Measurements from ENCODE around the gene ABTB2. TPM values are rescaled to one million over a fixed set of nuclear protein-coding genes. Genes with fewer than 3 reads are reported as not detected.
A peak's percentile ranks its signal among the peaks of the same experiment; 100 is the strongest.

Gene ABTB2
- total and polyA plus RNA-seq, 9 of the 15 experiments (the other 6 are each of a cell fraction or from before 2014, with no cell fraction given): 0.03 to 0.18 (median 0.12) TPM; not detected in 2

GRCh38 chr11:34105079-34105956 lies 252.5 kb downstream of the ABTB2 start, which contains the start of gene NAT10 (continued):
- 0 out of 2 replicates have a peak, but pooled peaks have one; percentile 68 for TF ChIP-seq HOXB6 (CRISPR knock-in tag; IDR thresholded peaks at IDR 0.05; ENCODE audit: borderline replicate concordance)
- TF ChIP-seq, protein P1, sequence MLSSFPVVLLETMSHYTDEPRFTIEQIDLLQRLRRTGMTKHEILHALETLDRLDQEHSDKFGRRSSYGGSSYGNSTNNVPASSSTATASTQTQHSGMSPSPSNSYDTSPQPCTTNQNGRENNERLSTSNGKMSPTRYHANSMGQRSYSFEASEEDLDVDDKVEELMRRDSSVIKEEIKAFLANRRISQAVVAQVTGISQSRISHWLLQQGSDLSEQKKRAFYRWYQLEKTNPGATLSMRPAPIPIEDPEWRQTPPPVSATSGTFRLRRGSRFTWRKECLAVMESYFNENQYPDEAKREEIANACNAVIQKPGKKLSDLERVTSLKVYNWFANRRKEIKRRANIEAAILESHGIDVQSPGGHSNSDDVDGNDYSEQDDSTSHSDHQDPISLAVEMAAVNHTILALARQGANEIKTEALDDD (IDR thresholded peaks at IDR 0.05): peak; percentile 57; the same call in 1 of the 2 replicates
- TF ChIP-seq POLR3G (IDR thresholded peaks at IDR 0.05; ENCODE audit: extremely low read depth, insufficient read length, insufficient replicate concordance): no peak
- TF ChIP-seq ZNF324 (CRISPR knock-in tag; IDR thresholded peaks at IDR 0.05): 0 out of 2 replicates have a peak, but pooled peaks have one; percentile 59
- TF ChIP-seq SAP30 (IDR thresholded peaks at IDR 0.05; ENCODE audit: borderline replicate concordance, insufficient read depth, low read depth, low read length, poor library complexity, severe bottlenecking): peak; percentile 98
- TF ChIP-seq, protein P2, sequence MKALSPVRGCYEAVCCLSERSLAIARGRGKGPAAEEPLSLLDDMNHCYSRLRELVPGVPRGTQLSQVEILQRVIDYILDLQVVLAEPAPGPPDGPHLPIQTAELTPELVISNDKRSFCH (CRISPR knock-in tag; IDR thresholded peaks at IDR 0.05): no peak
- TF ChIP-seq, protein P2 (tag; IDR thresholded peaks at IDR 0.05): peak; percentile 78; the same call in 1 of the 2 replicates
- TF ChIP-seq SMAD4 (CRISPR knock-in tag; conservative IDR thresholded peaks at IDR 0.05): peak; percentile 75
- TF ChIP-seq, protein P3, sequence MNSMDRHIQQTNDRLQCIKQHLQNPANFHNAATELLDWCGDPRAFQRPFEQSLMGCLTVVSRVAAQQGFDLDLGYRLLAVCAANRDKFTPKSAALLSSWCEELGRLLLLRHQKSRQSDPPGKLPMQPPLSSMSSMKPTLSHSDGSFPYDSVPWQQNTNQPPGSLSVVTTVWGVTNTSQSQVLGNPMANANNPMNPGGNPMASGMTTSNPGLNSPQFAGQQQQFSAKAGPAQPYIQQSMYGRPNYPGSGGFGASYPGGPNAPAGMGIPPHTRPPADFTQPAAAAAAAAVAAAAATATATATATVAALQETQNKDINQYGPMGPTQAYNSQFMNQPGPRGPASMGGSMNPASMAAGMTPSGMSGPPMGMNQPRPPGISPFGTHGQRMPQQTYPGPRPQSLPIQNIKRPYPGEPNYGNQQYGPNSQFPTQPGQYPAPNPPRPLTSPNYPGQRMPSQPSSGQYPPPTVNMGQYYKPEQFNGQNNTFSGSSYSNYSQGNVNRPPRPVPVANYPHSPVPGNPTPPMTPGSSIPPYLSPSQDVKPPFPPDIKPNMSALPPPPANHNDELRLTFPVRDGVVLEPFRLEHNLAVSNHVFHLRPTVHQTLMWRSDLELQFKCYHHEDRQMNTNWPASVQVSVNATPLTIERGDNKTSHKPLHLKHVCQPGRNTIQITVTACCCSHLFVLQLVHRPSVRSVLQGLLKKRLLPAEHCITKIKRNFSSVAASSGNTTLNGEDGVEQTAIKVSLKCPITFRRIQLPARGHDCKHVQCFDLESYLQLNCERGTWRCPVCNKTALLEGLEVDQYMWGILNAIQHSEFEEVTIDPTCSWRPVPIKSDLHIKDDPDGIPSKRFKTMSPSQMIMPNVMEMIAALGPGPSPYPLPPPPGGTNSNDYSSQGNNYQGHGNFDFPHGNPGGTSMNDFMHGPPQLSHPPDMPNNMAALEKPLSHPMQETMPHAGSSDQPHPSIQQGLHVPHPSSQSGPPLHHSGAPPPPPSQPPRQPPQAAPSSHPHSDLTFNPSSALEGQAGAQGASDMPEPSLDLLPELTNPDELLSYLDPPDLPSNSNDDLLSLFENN (IDR thresholded peaks at IDR 0.05; ENCODE audit: low read depth in 2 of 2, low read length in 2 of 2): peak in 1 of 2 experiments; percentile 12; a peak in 1 of 4 replicates
- peak; percentile 27; the same call in 1 of the 2 replicates for TF ChIP-seq ZBTB7A (IDR thresholded peaks at IDR 0.05; ENCODE audit: borderline replicate concordance, control insufficient read depth, low read depth, low read length)
- peak; percentile 40; the same call in 1 of the 2 replicates for TF ChIP-seq ZNF707 (CRISPR knock-in tag; conservative IDR thresholded peaks at IDR 0.05)
- no peak for TF ChIP-seq SNIP1 (IDR thresholded peaks at IDR 0.05; ENCODE audit: low read depth)
- no peak for TF ChIP-seq HDAC6 (IDR thresholded peaks at IDR 0.05; ENCODE audit: low read depth, low read length)
- peak; percentile 29; the same call in 1 of the 2 replicates for TF ChIP-seq ELF2 (CRISPR knock-in tag; IDR thresholded peaks at IDR 0.05)
- TF ChIP-seq, protein P4, sequence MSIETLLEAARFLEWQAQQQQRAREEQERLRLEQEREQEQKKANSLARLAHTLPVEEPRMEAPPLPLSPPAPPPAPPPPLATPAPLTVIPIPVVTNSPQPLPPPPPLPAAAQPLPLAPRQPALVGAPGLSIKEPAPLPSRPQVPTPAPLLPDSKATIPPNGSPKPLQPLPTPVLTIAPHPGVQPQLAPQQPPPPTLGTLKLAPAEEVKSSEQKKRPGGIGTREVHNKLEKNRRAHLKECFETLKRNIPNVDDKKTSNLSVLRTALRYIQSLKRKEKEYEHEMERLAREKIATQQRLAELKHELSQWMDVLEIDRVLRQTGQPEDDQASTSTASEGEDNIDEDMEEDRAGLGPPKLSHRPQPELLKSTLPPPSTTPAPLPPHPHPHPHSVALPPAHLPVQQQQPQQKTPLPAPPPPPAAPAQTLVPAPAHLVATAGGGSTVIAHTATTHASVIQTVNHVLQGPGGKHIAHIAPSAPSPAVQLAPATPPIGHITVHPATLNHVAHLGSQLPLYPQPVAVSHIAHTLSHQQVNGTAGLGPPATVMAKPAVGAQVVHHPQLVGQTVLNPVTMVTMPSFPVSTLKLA (conservative IDR thresholded peaks at IDR 0.05): peak; percentile 99 to 100
- TF ChIP-seq RUNX1 (IDR thresholded peaks at IDR 0.05; ENCODE audit: low read depth): peak; percentile 61
- TF ChIP-seq RFX5 (IDR thresholded peaks at IDR 0.05; ENCODE audit: low read depth, low read length): 0 out of 2 replicates have a peak, but pooled peaks have one; percentile 40
- peak in 1 of 2 experiments; percentile 69; a peak in 2 of 4 replicates for TF ChIP-seq MAZ (CRISPR knock-in tag; conservative IDR thresholded peaks at IDR 0.05 in 1 of 2, IDR thresholded peaks at IDR 0.05 in 1 of 2)

All from K562 (cell line).